Measurements from ENCODE around the gene TRIML1. TPM values are rescaled to one million over a fixed set of nuclear protein-coding genes. Genes with fewer than 3 reads are reported as not detected.
"Not testable (repeated sequence)": the region's sequence is repeated elsewhere in the genome, so short reads cannot be mapped to it uniquely, and the experiment has no call there.

The TRIML1 gene
- total RNA-seq, 5 donors from 2014 or later (not counting 1 experiment from before 2014, with no cell fraction given): not detected

DNA sequence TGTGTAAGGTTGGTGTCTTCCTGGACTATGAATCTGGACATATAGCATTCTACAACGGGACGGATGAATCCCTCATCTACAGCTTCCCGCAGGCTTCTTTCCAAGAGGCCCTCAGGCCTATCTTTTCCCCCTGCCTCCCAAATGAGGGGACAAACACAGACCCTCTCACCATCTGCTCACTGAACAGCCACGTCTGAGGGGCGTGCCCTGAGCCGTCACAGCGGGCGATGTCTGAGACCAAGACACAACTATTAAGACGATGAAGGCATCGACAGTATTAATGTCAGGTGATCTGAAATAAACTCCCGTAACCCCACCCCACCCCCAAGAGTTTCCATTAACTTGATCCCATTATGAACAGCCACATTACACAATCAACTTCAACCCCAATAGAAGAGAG, 7.9 kb downstream of the TRIML1 start:
- no peak for ATAC-seq (replicated peaks in 1 of 4)
- H3K27ac Mint-ChIP-seq: no peak overlapping the region
- POLR2A ChIA-PET: no interaction called here

DNA sequence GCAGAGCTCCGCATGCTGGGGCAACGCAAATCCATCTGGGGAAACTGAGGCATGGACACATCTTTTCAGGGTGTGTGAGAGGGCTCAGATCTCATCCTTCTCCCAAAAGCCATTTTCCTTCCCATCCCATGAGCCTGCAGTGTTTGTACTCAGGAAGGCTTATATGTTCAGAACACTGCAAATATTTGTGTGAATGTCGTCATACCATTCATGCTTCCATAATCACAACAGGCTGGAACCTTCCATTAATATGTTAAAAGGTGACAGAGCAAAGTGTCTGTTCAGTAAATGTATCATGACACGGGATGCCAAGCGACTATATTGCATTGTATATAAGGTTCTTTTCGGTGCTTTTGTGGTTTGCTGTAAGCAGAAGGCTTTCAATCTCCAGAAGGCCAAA, 8.5 kb downstream of the TRIML1 start:
- ChIA-PET CTCF (no interaction called here), POLR2A (no interaction called here)
- Mint-ChIP-seq H3K4me1 (no peaks in the 10 kb centered on the region), H3K9me3 (peaks cover 1 to 5% (median 3%) of the 10 kb centered on the region in 3 donors), H3K27me3 (no peaks in the 10 kb centered on the region), H3K36me3 (no peaks in the 10 kb centered on the region), H3K4me3 (no peak overlapping the region), H3K27ac (no peak overlapping the region)
- no peaks in the 10 kb centered on the region for H3K36me3 ChIP-seq (ENCODE audit: control insufficient read depth in 2 of 2, extremely low read depth in 1 of 2, insufficient read depth in 1 of 2, low read length in 1 of 2)
- ATAC-seq (replicated peaks in 1 of 4) (no peak), DNase-seq (no peak)
- H3K4me3 ChIP-seq (ENCODE audit: control insufficient read depth in 1 of 2, extremely low read depth in 1 of 2, low read length in 1 of 2): no peak overlapping the region
- H3K9me3 ChIP-seq: no peaks in the 10 kb centered on the region
- WGBS (ENCODE audit: insufficient coverage): no CpG with 5 or more reads among the region's 6 CpGs
- H3K27me3 ChIP-seq (replicated peaks in 1 of 2; ENCODE audit: control insufficient read depth in 2 of 2, extremely low read depth in 1 of 2, insufficient read depth in 2 of 2, low read length in 1 of 2): no peaks in the 10 kb centered on the region
- H3K4me1 ChIP-seq (ENCODE audit: control insufficient read depth in 1 of 2, extremely low read depth in 1 of 2, insufficient read depth in 2 of 2, low read length in 2 of 2): no peaks in the 10 kb centered on the region
- H3K27ac ChIP-seq (ENCODE audit: low read length): no peak overlapping the region

More for the DNA sequence above, 7.9 kb downstream of the TRIML1 start:
- Histone ChIP-seq H3K4me3 (ENCODE audit: control insufficient read depth in 1 of 2, extremely low read depth in 1 of 2, low read length in 1 of 2) (no peak overlapping the region), H3K27me3 (replicated peaks in 1 of 2; ENCODE audit: control insufficient read depth in 2 of 2, extremely low read depth in 1 of 2, insufficient read depth in 2 of 2, low read length in 1 of 2) (no peaks in the 10 kb centered on the region), H3K9me3 (no peaks in the 10 kb centered on the region), H3K4me1 (ENCODE audit: control insufficient read depth in 1 of 2, extremely low read depth in 1 of 2, insufficient read depth in 2 of 2, low read length in 2 of 2) (no peaks in the 10 kb centered on the region), H3K36me3 (ENCODE audit: control insufficient read depth in 2 of 2, extremely low read depth in 1 of 2, insufficient read depth in 1 of 2, low read length in 1 of 2) (no peaks in the 10 kb centered on the region), H3K27ac (ENCODE audit: low read length) (no peak overlapping the region)
- CTCF ChIA-PET: no interaction called here
- Mint-ChIP-seq H3K36me3 (no peaks in the 10 kb centered on the region), H3K4me1 (no peaks in the 10 kb centered on the region), H3K4me3 (no peak overlapping the region), H3K27me3 (no peaks in the 10 kb centered on the region), H3K9me3 (peaks cover 1 to 5% (median 3%) of the 10 kb centered on the region in 3 donors)
- 98% methylated on average over 5 of the region's 11 CpGs for WGBS (ENCODE audit: insufficient coverage)
- no peak for DNase-seq

DNA sequence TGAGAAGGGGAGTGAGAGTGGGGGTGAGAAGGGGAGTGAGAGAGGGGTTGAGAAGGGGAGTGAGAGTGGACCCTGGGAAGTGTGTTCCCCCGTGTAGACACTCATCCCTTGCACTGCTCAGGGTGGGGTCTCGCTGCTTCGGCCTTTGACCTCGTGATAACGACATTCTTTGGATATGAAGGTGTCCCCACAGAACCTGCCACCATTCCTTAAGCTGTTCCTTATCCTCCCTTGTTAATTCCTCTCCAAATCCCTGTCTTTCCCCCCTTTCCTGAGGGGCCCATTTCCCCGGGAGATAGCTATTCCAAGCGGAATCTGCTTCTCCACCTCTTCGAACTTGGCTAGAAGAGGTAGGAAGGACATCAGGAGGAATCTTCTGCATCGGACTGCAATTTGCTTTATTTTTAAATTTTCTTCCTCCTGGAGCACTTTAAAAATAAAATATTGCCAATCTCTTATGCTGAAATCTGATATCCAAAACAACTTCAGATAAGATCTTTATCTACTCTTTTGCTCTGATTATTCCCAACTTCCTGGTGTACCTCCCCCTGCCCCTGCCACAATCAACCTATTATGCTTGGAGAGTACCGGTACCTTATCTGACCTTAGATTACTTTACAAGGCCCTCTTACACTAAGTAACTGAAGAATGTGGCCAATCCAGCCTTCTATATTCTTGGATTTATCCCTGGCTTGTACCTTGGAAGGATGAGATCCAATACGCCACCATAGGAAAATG, 15.6 kb downstream of the TRIML1 start:
- Histone ChIP-seq H3K27me3 (replicated peaks in 1 of 2; ENCODE audit: control insufficient read depth in 2 of 2, extremely low read depth in 1 of 2, insufficient read depth in 2 of 2, low read length in 1 of 2) (no peaks in the 10 kb centered on the region), H3K36me3 (ENCODE audit: control insufficient read depth in 2 of 2, extremely low read depth in 1 of 2, insufficient read depth in 1 of 2, low read length in 1 of 2) (no peaks in the 10 kb centered on the region), H3K4me1 (ENCODE audit: control insufficient read depth in 1 of 2, extremely low read depth in 1 of 2, insufficient read depth in 2 of 2, low read length in 2 of 2) (no peaks in the 10 kb centered on the region), H3K4me3 (ENCODE audit: control insufficient read depth in 1 of 2, extremely low read depth in 1 of 2, low read length in 1 of 2) (no peak overlapping the region), H3K27ac (ENCODE audit: low read length) (no peak overlapping the region), H3K9me3 (no peaks in the 10 kb centered on the region)
- POLR2A ChIA-PET: no interaction called here
- Mint-ChIP-seq H3K36me3 (no peaks in the 10 kb centered on the region), H3K27ac (no peak overlapping the region), H3K9me3 (peaks cover 0 to 6% (median 0%) of the 10 kb centered on the region in 3 donors), H3K4me3 (no peak overlapping the region), H3K27me3 (no peaks in the 10 kb centered on the region), H3K4me1 (no peaks in the 10 kb centered on the region)
- no peak for ATAC-seq (replicated peaks in 1 of 4)
- CTCF ChIA-PET: no interaction called here
- WGBS (ENCODE audit: insufficient coverage): no CpG with 5 or more reads among the region's 11 CpGs
- no peak for DNase-seq

DNA sequence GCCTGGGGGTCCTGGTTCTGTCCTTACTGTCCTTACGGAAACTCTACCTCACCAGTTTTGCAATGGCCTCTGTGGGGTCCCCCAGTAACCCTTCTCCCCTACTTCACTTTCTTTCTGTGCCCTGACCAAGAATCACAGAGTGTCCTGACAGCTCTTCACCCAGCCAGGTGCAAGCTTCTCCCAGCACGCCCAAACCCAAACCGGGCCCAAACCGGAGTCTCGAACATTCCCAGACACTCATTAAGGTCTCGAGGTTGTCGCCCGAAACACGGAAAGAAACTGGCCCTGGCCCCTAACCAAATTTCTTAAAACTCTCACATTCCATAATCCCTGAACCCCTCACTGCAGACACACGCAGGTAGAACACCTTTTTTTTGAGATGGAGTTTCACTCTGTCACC, 19.1 kb downstream of the TRIML1 start:
- no peaks in the 10 kb centered on the region for H3K4me1 ChIP-seq (ENCODE audit: control insufficient read depth in 1 of 2, extremely low read depth in 1 of 2, insufficient read depth in 2 of 2, low read length in 2 of 2)
- H3K9me3 Mint-ChIP-seq: peaks cover 0 to 10% (median 6%) of the 10 kb centered on the region in 3 donors
- 94% methylated on average over 10 of the region's 10 CpGs for WGBS (ENCODE audit: insufficient coverage)
- H3K36me3 ChIP-seq (ENCODE audit: control insufficient read depth in 2 of 2, extremely low read depth in 1 of 2, insufficient read depth in 1 of 2, low read length in 1 of 2): no peaks in the 10 kb centered on the region
- H3K27me3 Mint-ChIP-seq: no peaks in the 10 kb centered on the region
- no peaks in the 10 kb centered on the region for H3K9me3 ChIP-seq
- ATAC-seq (replicated peaks in 1 of 4): no peak
- no peaks in the 10 kb centered on the region for H3K4me1 Mint-ChIP-seq
- H3K27ac Mint-ChIP-seq: no peak overlapping the region
- POLR2A ChIA-PET: no interaction called here
- no peaks in the 10 kb centered on the region for H3K27me3 ChIP-seq (replicated peaks in 1 of 2; ENCODE audit: control insufficient read depth in 2 of 2, extremely low read depth in 1 of 2, insufficient read depth in 2 of 2, low read length in 1 of 2)
- no peak overlapping the region for H3K4me3 ChIP-seq (ENCODE audit: control insufficient read depth in 1 of 2, extremely low read depth in 1 of 2, low read length in 1 of 2)
- H3K4me3 Mint-ChIP-seq: no peak overlapping the region
- no peak for DNase-seq
- no peak overlapping the region for H3K27ac ChIP-seq (ENCODE audit: low read length)
- H3K36me3 Mint-ChIP-seq: no peaks in the 10 kb centered on the region
- CTCF ChIA-PET: no interaction called here

DNA sequence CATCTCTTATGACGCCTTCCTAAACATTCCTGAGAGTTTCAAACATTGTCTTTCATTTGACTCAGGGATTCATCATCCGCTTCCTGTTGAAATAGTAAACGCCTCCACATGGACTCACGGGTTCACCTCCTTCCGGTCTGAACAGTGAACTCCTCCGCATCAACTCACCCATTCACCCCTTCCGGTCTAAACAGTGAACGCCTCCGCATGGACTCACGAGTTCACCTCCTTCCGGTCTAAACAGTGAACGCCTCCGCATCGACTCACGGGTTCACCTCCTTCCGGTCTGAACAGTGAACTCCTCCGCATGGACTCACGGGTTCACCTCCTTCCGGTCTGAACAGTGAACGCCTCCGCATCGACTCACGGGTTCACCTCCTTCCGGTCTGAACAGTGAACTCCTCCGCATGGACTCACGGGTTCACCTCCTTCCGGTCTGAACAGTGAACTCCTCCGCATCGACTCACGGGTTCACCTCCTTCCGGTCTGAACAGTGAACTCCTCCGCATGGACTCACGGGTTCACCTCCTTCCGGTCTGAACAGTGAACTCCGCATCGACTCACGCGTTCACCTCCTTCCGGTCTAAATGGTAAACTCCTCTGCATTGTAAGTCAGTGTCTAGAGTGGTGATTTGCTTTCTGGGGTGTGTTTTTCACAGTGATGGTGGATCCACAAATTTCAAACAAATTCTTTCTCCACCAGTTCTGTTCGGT, 20.4 kb downstream of the TRIML1 start:
- H3K4me3 ChIP-seq (ENCODE audit: control insufficient read depth in 1 of 2, extremely low read depth in 1 of 2, low read length in 1 of 2); ATAC-seq (replicated peaks in 1 of 4); H3K27me3 ChIP-seq (replicated peaks in 1 of 2; ENCODE audit: control insufficient read depth in 2 of 2, extremely low read depth in 1 of 2, insufficient read depth in 2 of 2, low read length in 1 of 2); H3K36me3 Mint-ChIP-seq; H3K27me3 Mint-ChIP-seq; H3K4me3 Mint-ChIP-seq; H3K9me3 ChIP-seq; H3K4me1 ChIP-seq (ENCODE audit: control insufficient read depth in 1 of 2, extremely low read depth in 1 of 2, insufficient read depth in 2 of 2, low read length in 2 of 2); DNase-seq; H3K36me3 ChIP-seq (ENCODE audit: control insufficient read depth in 2 of 2, extremely low read depth in 1 of 2, insufficient read depth in 1 of 2, low read length in 1 of 2); H3K27ac ChIP-seq (ENCODE audit: low read length); CTCF ChIA-PET; H3K4me1 Mint-ChIP-seq; H3K27ac Mint-ChIP-seq; POLR2A ChIA-PET: not testable (repeated sequence)
- 92% methylated on average over 18 of the region's 40 CpGs for WGBS (ENCODE audit: insufficient coverage)
- H3K9me3 Mint-ChIP-seq: peaks cover 0 to 10% (median 6%) of the 10 kb centered on the region in 3 donors

DNA sequence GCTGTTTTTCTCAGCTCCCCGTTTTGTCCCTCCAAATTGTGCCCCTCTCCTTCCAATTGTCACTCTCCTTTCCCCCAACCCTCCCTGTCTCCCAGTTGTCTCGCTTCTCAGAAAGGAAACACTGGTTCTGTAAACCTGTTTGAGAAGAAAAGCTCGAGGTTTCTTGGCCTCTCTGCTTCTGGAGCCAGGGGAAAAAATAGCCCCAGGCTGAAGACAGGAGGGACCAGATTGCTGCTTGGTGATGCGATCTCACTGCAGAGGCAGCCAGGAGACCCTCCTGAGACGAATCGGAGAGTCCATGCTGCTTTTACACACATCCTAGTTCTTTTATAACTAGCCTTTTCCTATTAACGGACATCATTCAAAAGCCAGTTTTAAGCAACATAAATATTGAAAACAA, 21.2 kb downstream of the TRIML1 start:
- Histone ChIP-seq H3K36me3 (ENCODE audit: control insufficient read depth in 2 of 2, extremely low read depth in 1 of 2, insufficient read depth in 1 of 2, low read length in 1 of 2) (no peaks in the 10 kb centered on the region), H3K27ac (ENCODE audit: low read length) (no peak overlapping the region), H3K9me3 (no peaks in the 10 kb centered on the region), H3K4me1 (ENCODE audit: control insufficient read depth in 1 of 2, extremely low read depth in 1 of 2, insufficient read depth in 2 of 2, low read length in 2 of 2) (no peaks in the 10 kb centered on the region), H3K27me3 (replicated peaks in 1 of 2; ENCODE audit: control insufficient read depth in 2 of 2, extremely low read depth in 1 of 2, insufficient read depth in 2 of 2, low read length in 1 of 2) (no peaks in the 10 kb centered on the region), H3K4me3 (ENCODE audit: control insufficient read depth in 1 of 2, extremely low read depth in 1 of 2, low read length in 1 of 2) (no peak overlapping the region)
- ChIA-PET CTCF (no interaction called here), POLR2A (no interaction called here)
- Mint-ChIP-seq H3K27me3 (no peaks in the 10 kb centered on the region), H3K9me3 (peaks cover 0 to 13% (median 6%) of the 10 kb centered on the region in 3 donors), H3K36me3 (no peaks in the 10 kb centered on the region), H3K4me3 (no peak overlapping the region), H3K4me1 (no peaks in the 10 kb centered on the region), H3K27ac (no peak overlapping the region)
- ATAC-seq (replicated peaks in 1 of 4): no peak
- 40% methylated on average over 2 of the region's 7 CpGs for WGBS (ENCODE audit: insufficient coverage)
- no peak for DNase-seq
